ENCODE data around the gene GALK1. TPM values are rescaled to one million over a fixed set of nuclear protein-coding genes. Genes with fewer than 3 reads are reported as not detected.

Gene GALK1
- total RNA-seq, 4 donors from 2014 or later: 13.7 to 23.2 (median 20.4) TPM

- peaks cover 0 to 15% of the 10 kb centered on the region in 2 donors for H3K36me3 ChIP-seq
- TF ChIP-seq CTCF (IDR thresholded peaks at IDR 0.05): no peak
- TF ChIP-seq POLR2AphosphoS5 (IDR thresholded peaks at IDR 0.05): no peak
- TF ChIP-seq POLR2A (IDR thresholded peaks at IDR 0.05): no peak
- no peak for TF ChIP-seq EP300 (IDR thresholded peaks at IDR 0.05)
- H3K9me3 ChIP-seq: no peaks in the 10 kb centered on the region
- peaks cover 0 to 8% (median 0%) of the 10 kb centered on the region in 3 donors for H3K4me1 ChIP-seq
- H3K4me3 ChIP-seq: no peak overlapping the region
- peaks cover 49% of the 10 kb centered on the region for H3K27me3 ChIP-seq
- 65 to 71% methylated on average over 2 of the region's 2 CpGs for WGBS, 2 donors (ENCODE audit: low coverage in 1 of 2)
- ATAC-seq: no peak
- H3K27ac ChIP-seq: no peak overlapping the region
These were observed 52.5 kb downstream of the GALK1 start for GRCh38 chr17:75712446-75712845.

Other genes starting within 250 kb of the GALK1 start
- 10 to 100 TPM; 13.7 to 46.0 (median 15.6) TPM for gene CASKIN2, start 249.7 kb downstream of the GALK1 start, total RNA-seq
- gene TSEN54, start 248.7 kb downstream of the GALK1 start, total RNA-seq: 10 to 100 TPM; 15.8 to 26.5 (median 17.1) TPM
- gene LLGL2, start 239.5 kb downstream of the GALK1 start, total RNA-seq: 1 to 10 TPM; 2.3 to 7.9 (median 5.8) TPM
- gene MYO15B, start 177.4 kb downstream of the GALK1 start, total RNA-seq: 10 to 100 TPM; 10.7 to 76.1 (median 50.8) TPM
- 1 to 10 TPM; 3.8 to 6.8 (median 5.0) TPM for gene SMIM5, start 131.8 kb downstream of the GALK1 start, total RNA-seq
- gene RECQL5, start 98.0 kb downstream of the GALK1 start, total RNA-seq: 10 to 100 TPM in 3 of 4 donors, 1 to 10 TPM in 1; 6.4 to 15.1 (median 13.6) TPM
- gene SAP30BP, start 97.9 kb downstream of the GALK1 start, total RNA-seq: 10 to 100 TPM; 68.2 to 87.2 (median 77.2) TPM
- gene ITGB4, start 43.7 kb downstream of the GALK1 start, total RNA-seq: 10 to 100 TPM; 31.1 to 66.3 (median 41.8) TPM
- gene UNK, start 19.6 kb upstream of the GALK1 start, total RNA-seq: 10 to 100 TPM in 3 of 4 donors, 1 to 10 TPM in 1; 9.8 to 41.6 (median 21.0) TPM
- 10 to 100 TPM in 1 of 4 donors, 1 to 10 TPM in 3; 2.6 to 10.8 (median 5.6) TPM for gene UNC13D, start 79.2 kb upstream of the GALK1 start, total RNA-seq
- gene WBP2, start 90.1 kb upstream of the GALK1 start, total RNA-seq: 10 to 100 TPM; 50.0 to 83.9 (median 57.6) TPM
- 100 to 1,000 TPM in 1 of 4 donors, 10 to 100 TPM in 3; 21.0 to 146 (median 40.8) TPM for gene TRIM47, start 113.4 kb upstream of the GALK1 start, total RNA-seq
- 10 to 100 TPM; 18.7 to 34.4 (median 31.2) TPM for gene TRIM65, start 131.8 kb upstream of the GALK1 start, total RNA-seq
- 10 to 100 TPM; 18.4 to 69.6 (median 44.3) TPM for gene MRPL38, start 139.7 kb upstream of the GALK1 start, total RNA-seq
- gene FBF1, start 175.8 kb upstream of the GALK1 start, total RNA-seq: 10 to 100 TPM in 1 of 4 donors, 1 to 10 TPM in 3; 4.6 to 20.2 (median 7.7) TPM
- gene ACOX1, start 214.0 kb upstream of the GALK1 start, total RNA-seq: 10 to 100 TPM; 45.9 to 63.4 (median 54.2) TPM
- 10 to 100 TPM in 1 of 4 donors, 1 to 10 TPM in 3; 6.7 to 12.8 (median 7.9) TPM for gene TEN1, start 214.0 kb upstream of the GALK1 start, total RNA-seq
- 1 to 10 TPM in 3 of 4 donors, not detected in 1; 1.2 to 5.6 (median 2.3) TPM for gene CDK3, start 235.7 kb upstream of the GALK1 start, total RNA-seq

Data from gastroesophageal sphincter (tissue), 4 donors.